ENCODE results near the gene FLACC1.

Gene FLACC1

DNA sequence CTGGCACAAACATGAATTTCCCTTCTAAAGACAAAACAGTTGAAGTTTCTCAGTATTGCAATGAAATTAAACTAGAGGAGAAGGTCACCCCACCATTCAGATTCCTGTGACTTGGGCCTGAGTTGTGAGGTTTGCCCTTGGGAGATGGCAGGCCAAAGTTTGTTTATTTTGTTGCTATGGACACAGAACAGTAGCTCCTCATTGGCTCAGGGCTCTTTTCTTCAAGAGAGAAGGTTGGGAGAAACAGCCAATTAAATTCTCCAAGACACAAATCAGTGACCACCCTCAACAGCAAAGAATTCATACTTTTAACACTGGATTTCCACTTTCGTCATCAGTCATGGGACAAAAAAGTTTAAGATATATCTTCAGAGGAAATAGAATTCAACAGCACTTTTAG is at the start of gene FLACC1:
Gene FLACC1 (minus strand): TSS at position 125 of the 400 bp plus-strand sequence. CDS start 5,941 bp downstream, outside the sequence.
- no peaks in the 10 kb centered on the region for H3K27me3 ChIP-seq (ENCODE audit: control insufficient read depth in 1 of 2, insufficient read depth in 2 of 2, low read length in 2 of 2)
- peaks cover 0 to 6% of the 10 kb centered on the region in 2 donors for H3K36me3 ChIP-seq (ENCODE audit: control insufficient read depth in 1 of 2, insufficient read depth in 2 of 2, low read length in 2 of 2)
- no peaks in the 10 kb centered on the region for H3K9me3 ChIP-seq (ENCODE audit: control insufficient read depth in 1 of 2, low read length in 2 of 2)
- H3K4me3 ChIP-seq (ENCODE audit: low read depth in 1 of 2, low read length in 2 of 2) = no peak within 1 kb of the TSS
- H3K27ac ChIP-seq (ENCODE audit: low read depth, low read length) = no peak within 1 kb of the TSS
- H3K9ac ChIP-seq (ENCODE audit: low read depth in 1 of 2, low read length in 2 of 2) = no peak within 1 kb of the TSS
- H3K4me1 ChIP-seq (ENCODE audit: control insufficient read depth in 1 of 2, insufficient read depth in 2 of 2, low read length in 2 of 2) = peaks cover 0 to 3% of the 10 kb centered on the region in 2 donors

- Histone ChIP-seq H3K9me3 (ENCODE audit: control insufficient read depth in 1 of 2, low read length in 2 of 2) (no peaks in the 10 kb centered on the region), H3K36me3 (ENCODE audit: control insufficient read depth in 1 of 2, insufficient read depth in 2 of 2, low read length in 2 of 2) (no peaks in the 10 kb centered on the region), H3K27ac (ENCODE audit: low read depth, low read length) (no peak overlapping the region), H3K4me1 (ENCODE audit: control insufficient read depth in 1 of 2, insufficient read depth in 2 of 2, low read length in 2 of 2) (peaks cover 20 to 39% of the 10 kb centered on the region in 2 donors), H3K9ac (ENCODE audit: low read depth in 1 of 2, low read length in 2 of 2) (no peak overlapping the region), H3K27me3 (ENCODE audit: control insufficient read depth in 1 of 2, insufficient read depth in 2 of 2, low read length in 2 of 2) (no peaks in the 10 kb centered on the region), H3K4me3 (ENCODE audit: low read depth in 1 of 2, low read length in 2 of 2) (no peak overlapping the region)
Observed at GRCh38 chr2:201406077-201406662, 49.0 kb upstream of the FLACC1 start.

DNA sequence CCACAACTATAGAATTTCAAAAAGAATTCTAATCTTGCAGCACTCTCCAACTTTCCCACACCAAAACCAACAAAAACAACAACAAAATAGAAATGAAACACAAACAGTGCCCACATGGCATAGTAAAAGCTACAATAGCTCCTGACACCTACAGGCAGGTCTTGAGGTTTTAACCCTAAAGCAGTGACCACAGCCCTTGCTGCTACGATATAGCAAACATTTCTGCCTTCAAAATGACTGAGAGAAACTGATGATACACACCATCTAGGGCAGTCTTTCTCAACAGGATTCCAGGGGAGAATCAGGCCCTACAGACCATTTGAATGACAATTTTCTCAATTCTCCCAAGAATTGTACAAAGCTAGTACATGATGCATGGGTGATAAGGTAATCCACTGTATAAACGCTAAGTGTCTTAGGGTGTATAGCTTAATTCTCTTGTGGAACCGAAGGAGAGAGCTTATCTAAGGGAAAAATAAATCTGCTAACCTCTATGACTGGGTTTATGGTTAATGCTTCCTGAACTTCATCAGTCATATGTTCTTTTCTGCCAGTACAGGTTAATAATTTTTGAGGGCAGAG is 47.6 kb upstream of the FLACC1 start:
- Histone ChIP-seq H3K9ac (ENCODE audit: low read depth in 1 of 2, low read length in 2 of 2) (no peak overlapping the region), H3K4me1 (ENCODE audit: control insufficient read depth in 1 of 2, insufficient read depth in 2 of 2, low read length in 2 of 2) (peaks cover 20 to 39% of the 10 kb centered on the region in 2 donors), H3K4me3 (ENCODE audit: low read depth in 1 of 2, low read length in 2 of 2) (no peak overlapping the region), H3K36me3 (ENCODE audit: control insufficient read depth in 1 of 2, insufficient read depth in 2 of 2, low read length in 2 of 2) (no peaks in the 10 kb centered on the region), H3K9me3 (ENCODE audit: control insufficient read depth in 1 of 2, low read length in 2 of 2) (no peaks in the 10 kb centered on the region), H3K27me3 (ENCODE audit: control insufficient read depth in 1 of 2, insufficient read depth in 2 of 2, low read length in 2 of 2) (no peaks in the 10 kb centered on the region), H3K27ac (ENCODE audit: low read depth, low read length) (no peak overlapping the region)

DNA sequence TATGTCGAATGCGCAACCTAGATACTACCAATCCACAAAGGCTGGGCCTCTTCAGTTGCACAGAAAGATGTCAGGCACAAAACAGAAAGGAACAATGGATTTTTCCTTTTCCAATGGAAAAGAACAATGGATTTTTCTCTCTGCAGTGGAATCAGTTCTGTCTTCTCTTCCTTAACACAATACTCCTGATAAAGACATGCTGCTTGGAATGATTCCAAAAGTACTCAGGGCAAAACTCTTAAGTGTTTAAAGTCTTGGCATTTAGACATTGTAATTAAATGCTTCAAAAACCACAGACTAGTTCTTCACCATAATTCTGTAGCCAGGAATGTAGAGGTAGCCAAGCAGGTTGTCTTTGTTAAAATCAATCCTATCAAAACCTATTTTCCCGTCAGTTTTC is 46.7 kb upstream of the FLACC1 start:
- Histone ChIP-seq H3K27me3 (ENCODE audit: control insufficient read depth in 1 of 2, insufficient read depth in 2 of 2, low read length in 2 of 2) (no peaks in the 10 kb centered on the region), H3K36me3 (ENCODE audit: control insufficient read depth in 1 of 2, insufficient read depth in 2 of 2, low read length in 2 of 2) (no peaks in the 10 kb centered on the region), H3K9ac (ENCODE audit: low read depth in 1 of 2, low read length in 2 of 2) (no peak overlapping the region), H3K27ac (ENCODE audit: low read depth, low read length) (no peak overlapping the region), H3K4me3 (ENCODE audit: low read depth in 1 of 2, low read length in 2 of 2) (no peak overlapping the region), H3K9me3 (ENCODE audit: control insufficient read depth in 1 of 2, low read length in 2 of 2) (no peaks in the 10 kb centered on the region), H3K4me1 (ENCODE audit: control insufficient read depth in 1 of 2, insufficient read depth in 2 of 2, low read length in 2 of 2) (peaks cover 20 to 39% of the 10 kb centered on the region in 2 donors)

DNA sequence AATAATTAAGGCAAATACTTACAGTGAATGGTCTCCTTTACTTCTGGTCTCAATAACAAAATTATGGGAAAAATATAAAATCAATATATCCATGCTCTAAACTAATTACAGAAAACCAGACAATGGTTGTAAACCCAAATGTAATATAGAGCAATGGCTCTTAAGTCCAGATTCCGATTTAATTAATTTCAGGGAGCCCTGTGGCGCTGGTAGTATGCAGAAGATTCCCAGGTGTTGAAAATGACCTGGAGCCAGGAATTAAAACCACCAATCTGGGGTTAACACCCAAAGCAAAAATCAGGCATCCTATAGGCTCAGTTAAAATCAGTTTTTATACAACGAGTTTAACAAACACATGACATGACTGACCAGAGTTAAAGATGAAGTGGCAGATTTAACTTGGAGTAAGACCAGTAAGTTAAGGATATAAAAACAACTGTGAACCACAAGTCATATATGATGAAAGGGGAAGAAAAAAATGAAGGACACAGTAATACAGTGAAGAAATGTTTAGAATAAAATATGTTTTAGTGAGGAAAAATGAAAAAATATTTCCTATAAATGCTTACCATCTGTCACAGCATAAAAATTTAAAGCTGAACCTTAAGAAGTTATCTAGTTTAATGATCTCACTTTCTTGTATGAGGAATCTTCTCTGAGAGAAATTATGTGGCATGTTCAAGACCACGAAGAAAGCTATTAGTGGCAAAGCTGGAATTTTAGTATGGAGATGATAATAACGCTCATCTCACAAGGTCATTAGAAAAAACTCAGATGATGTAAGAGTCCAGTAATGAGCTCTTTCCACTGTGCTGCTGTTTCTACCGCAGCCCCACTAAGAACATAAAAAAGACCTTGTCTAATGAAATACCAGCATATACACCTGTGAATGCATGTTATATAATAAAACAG is 45.8 kb upstream of the FLACC1 start:
- no peak overlapping the region for H3K9ac ChIP-seq (ENCODE audit: low read depth in 1 of 2, low read length in 2 of 2)
- no peaks in the 10 kb centered on the region for H3K9me3 ChIP-seq (ENCODE audit: control insufficient read depth in 1 of 2, low read length in 2 of 2)
- peaks cover 20 to 40% of the 10 kb centered on the region in 2 donors for H3K4me1 ChIP-seq (ENCODE audit: control insufficient read depth in 1 of 2, insufficient read depth in 2 of 2, low read length in 2 of 2)
- no peak overlapping the region for H3K4me3 ChIP-seq (ENCODE audit: low read depth in 1 of 2, low read length in 2 of 2)
- H3K27me3 ChIP-seq (ENCODE audit: control insufficient read depth in 1 of 2, insufficient read depth in 2 of 2, low read length in 2 of 2) = no peaks in the 10 kb centered on the region
- H3K27ac ChIP-seq (ENCODE audit: low read depth, low read length) = no peak overlapping the region
- H3K36me3 ChIP-seq (ENCODE audit: control insufficient read depth in 1 of 2, insufficient read depth in 2 of 2, low read length in 2 of 2) = peaks cover 1 to 3% of the 10 kb centered on the region in 2 donors

DNA sequence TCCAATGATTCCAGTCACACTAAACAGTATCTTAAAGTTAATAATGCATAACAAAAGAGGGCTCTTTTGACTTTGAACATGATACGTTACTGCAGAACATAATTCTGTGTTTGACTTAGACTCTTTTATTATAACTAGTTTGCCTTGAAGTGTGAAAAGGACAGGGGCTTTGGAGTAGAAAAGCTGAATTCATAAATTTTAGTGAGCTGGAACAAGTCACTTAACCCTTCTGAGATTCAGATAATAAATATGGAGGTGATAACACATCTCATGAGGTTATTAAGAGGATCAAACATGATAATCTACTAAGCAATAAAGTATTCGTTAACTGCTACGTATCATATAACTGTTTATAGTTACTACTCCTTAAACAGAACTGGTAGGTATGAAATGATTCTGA is 44.7 kb upstream of the FLACC1 start:
- H3K27me3 ChIP-seq (ENCODE audit: control insufficient read depth in 1 of 2, insufficient read depth in 2 of 2, low read length in 2 of 2) = no peaks in the 10 kb centered on the region
- no peak overlapping the region for H3K9ac ChIP-seq (ENCODE audit: low read depth in 1 of 2, low read length in 2 of 2)
- peaks cover 20 to 45% of the 10 kb centered on the region in 2 donors for H3K4me1 ChIP-seq (ENCODE audit: control insufficient read depth in 1 of 2, insufficient read depth in 2 of 2, low read length in 2 of 2)
- H3K27ac ChIP-seq (ENCODE audit: low read depth, low read length) = no peak overlapping the region
- peaks cover 9 to 12% of the 10 kb centered on the region in 2 donors for H3K36me3 ChIP-seq (ENCODE audit: control insufficient read depth in 1 of 2, insufficient read depth in 2 of 2, low read length in 2 of 2)
- H3K4me3 ChIP-seq (ENCODE audit: low read depth in 1 of 2, low read length in 2 of 2) = no peak overlapping the region
- no peaks in the 10 kb centered on the region for H3K9me3 ChIP-seq (ENCODE audit: control insufficient read depth in 1 of 2, low read length in 2 of 2)

- Histone ChIP-seq H3K4me1 (ENCODE audit: control insufficient read depth in 1 of 2, insufficient read depth in 2 of 2, low read length in 2 of 2) (peaks cover 0 to 11% of the 10 kb centered on the region in 2 donors), H3K9ac (ENCODE audit: low read depth in 1 of 2, low read length in 2 of 2) (no peak overlapping the region), H3K27ac (ENCODE audit: low read depth, low read length) (no peak overlapping the region), H3K9me3 (ENCODE audit: control insufficient read depth in 1 of 2, low read length in 2 of 2) (no peaks in the 10 kb centered on the region), H3K27me3 (ENCODE audit: control insufficient read depth in 1 of 2, insufficient read depth in 2 of 2, low read length in 2 of 2) (no peaks in the 10 kb centered on the region), H3K36me3 (ENCODE audit: control insufficient read depth in 1 of 2, insufficient read depth in 2 of 2, low read length in 2 of 2) (peaks cover 18 to 45% of the 10 kb centered on the region in 2 donors), H3K4me3 (ENCODE audit: low read depth in 1 of 2, low read length in 2 of 2) (no peak overlapping the region)
Observed at GRCh38 chr2:201396595-201396994, 39.5 kb upstream of the FLACC1 start.

DNA sequence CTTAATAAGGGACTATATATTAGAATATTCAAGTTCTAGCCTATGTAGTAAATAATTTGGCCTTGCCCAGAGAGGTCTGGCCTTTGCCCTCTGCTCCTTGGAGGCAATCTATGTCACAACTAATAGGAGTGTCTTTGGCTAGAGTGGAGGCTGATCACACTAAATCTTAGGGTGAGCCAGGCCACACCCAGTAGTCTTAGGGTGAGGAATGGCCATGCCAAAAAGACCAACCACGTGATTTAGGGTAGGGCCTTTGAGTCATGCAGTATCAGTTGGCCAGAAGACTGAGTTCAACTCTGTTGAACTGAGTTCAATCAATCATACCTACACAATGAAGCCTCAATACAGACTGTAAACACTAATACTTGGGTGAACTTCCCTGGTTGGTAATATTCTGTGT is 26.0 kb upstream of the FLACC1 start:
- Histone ChIP-seq H3K4me3 (ENCODE audit: low read depth in 1 of 2, low read length in 2 of 2) (no peak overlapping the region), H3K9ac (ENCODE audit: low read depth in 1 of 2, low read length in 2 of 2) (no peak overlapping the region), H3K4me1 (ENCODE audit: control insufficient read depth in 1 of 2, insufficient read depth in 2 of 2, low read length in 2 of 2) (peaks cover 8 to 18% of the 10 kb centered on the region in 2 donors), H3K27ac (ENCODE audit: low read depth, low read length) (no peak overlapping the region), H3K36me3 (ENCODE audit: control insufficient read depth in 1 of 2, insufficient read depth in 2 of 2, low read length in 2 of 2) (peaks cover 23 to 37% of the 10 kb centered on the region in 2 donors), H3K9me3 (ENCODE audit: control insufficient read depth in 1 of 2, low read length in 2 of 2) (no peaks in the 10 kb centered on the region), H3K27me3 (ENCODE audit: control insufficient read depth in 1 of 2, insufficient read depth in 2 of 2, low read length in 2 of 2) (no peaks in the 10 kb centered on the region)

- peaks cover 7 to 18% of the 10 kb centered on the region in 2 donors for H3K36me3 ChIP-seq (ENCODE audit: control insufficient read depth in 1 of 2, insufficient read depth in 2 of 2, low read length in 2 of 2)
- no peak overlapping the region for H3K27ac ChIP-seq (ENCODE audit: low read depth, low read length)
- H3K4me1 ChIP-seq (ENCODE audit: control insufficient read depth in 1 of 2, insufficient read depth in 2 of 2, low read length in 2 of 2) = peaks cover 5 to 8% of the 10 kb centered on the region in 2 donors
Observed at GRCh38 chr2:201378496-201379397, 21.6 kb upstream of the FLACC1 start.

More at GRCh38 chr2:201378496-201379397, 21.6 kb upstream of the FLACC1 start:
- Histone ChIP-seq H3K27me3 (ENCODE audit: control insufficient read depth in 1 of 2, insufficient read depth in 2 of 2, low read length in 2 of 2) (no peaks in the 10 kb centered on the region), H3K9me3 (ENCODE audit: control insufficient read depth in 1 of 2, low read length in 2 of 2) (no peaks in the 10 kb centered on the region), H3K9ac (ENCODE audit: low read depth in 1 of 2, low read length in 2 of 2) (no peak overlapping the region), H3K4me3 (ENCODE audit: low read depth in 1 of 2, low read length in 2 of 2) (no peak overlapping the region)
